Raji (cell line): ENCODE measurements around the gene SLX4.
A peak's percentile ranks its signal among the peaks of the same experiment; 100 is the strongest.

Experiments
- POLR2A ChIP-seq: IDR thresholded peaks from 2 replicates; pipeline ENCODE4 v1.6.1; 2011; ENCODE audit warnings: low read depth, low read length, control low read depth; ENCODE audit not compliant: insufficient read depth

Gene SLX4

GRCh38 chr16:3596101-3596861 is 15.1 kb downstream of the SLX4 start:
- TF ChIP-seq POLR2A = no peak

- no peak for TF ChIP-seq POLR2A
Measured at GRCh38 chr16:3595521-3596021, 15.8 kb downstream of the SLX4 start.

- no peak for TF ChIP-seq POLR2A
Measured at GRCh38 chr16:3595110-3595486, 16.3 kb downstream of the SLX4 start.

GRCh38 chr16:3594316-3595109 is 16.9 kb downstream of the SLX4 start:
- no peak for TF ChIP-seq POLR2A

GRCh38 chr16:3592559-3592958 is 18.8 kb downstream of the SLX4 start:
- TF ChIP-seq POLR2A = no peak

GRCh38 chr16:3591991-3592390 is 19.4 kb downstream of the SLX4 start:
- no peak for TF ChIP-seq POLR2A

- no peak for TF ChIP-seq POLR2A
Measured at GRCh38 chr16:3591436-3591803, 20.0 kb downstream of the SLX4 start.

GRCh38 chr16:3590736-3591435 is 20.5 kb downstream of the SLX4 start:
- TF ChIP-seq POLR2A = no peak

- no peak for TF ChIP-seq POLR2A
Measured at GRCh38 chr16:3589991-3590701, 21.3 kb downstream of the SLX4 start.

GRCh38 chr16:3589441-3589921 is 21.9 kb downstream of the SLX4 start:
- no peak for TF ChIP-seq POLR2A

GRCh38 chr16:3589001-3589400 is 22.4 kb downstream of the SLX4 start:
- no peak for TF ChIP-seq POLR2A

GRCh38 chr16:3587547-3588110 is 23.8 kb downstream of the SLX4 start:
- TF ChIP-seq POLR2A = peak; percentile 43

GRCh38 chr16:3584412-3584811 is 27.0 kb downstream of the SLX4 start:
- no peak for TF ChIP-seq POLR2A

GRCh38 chr16:3583303-3584038 is 27.9 kb downstream of the SLX4 start:
- no peak for TF ChIP-seq POLR2A
